CD4-positive, alpha-beta T cell (primary cell): Measurements from ENCODE around the gene NPC1L1. TPM values are rescaled to one million over a fixed set of nuclear protein-coding genes. Genes with fewer than 3 reads are reported as not detected.

Experiments
- ATAC-seq: fragments of 200-7000 bp; cut with Tn5 transposase; one replicate; pipeline ENCODE4 v1.10.0; 2022; ENCODE audit warnings: mild to moderate bottlenecking; ENCODE audit not compliant: poor library complexity
- CTCF ChIA-PET: fragments of 350-600 bp; sonication (Branson Sonifier 250); formaldehyde crosslinking; loops from one replicate; lab custom pipeline; 2021; ENCODE audit warnings: antibody characterized with exemption, inconsistent platforms; lab: Charles Lee
- POLR2A ChIA-PET: fragments of 350-600 bp; sonication (Branson Sonifier 250); formaldehyde crosslinking; loops from one replicate; lab custom pipeline; 2021; ENCODE audit warnings: antibody characterized with exemption, inconsistent platforms; lab: Charles Lee
- DNase-seq, 14 experiments: peaks; one replicate each; pipeline ENCODE4 v3.0.0-alpha.2; 2013 to 2020; ENCODE audit warnings: mixed read lengths in 2 of 14
- H3K27ac ChIP-seq, 2 donors: one replicate each; pipeline versions ENCODE4 v1.5.1 to v1.7.0; 2013; ENCODE audit warnings: low read length in 2 of 2, low read depth in 1 of 2, mild to moderate bottlenecking in 1 of 2
- H3K27me3 ChIP-seq, 2 experiments: 1 replicate in 1 of 2; 2 replicates in 1 of 2; pipeline versions ENCODE4 v1.6.1 to v1.7.0; 2013; ENCODE audit warnings: low read length in 2 of 2, control low read depth in 1 of 2, mild to moderate bottlenecking in 1 of 2, moderate library complexity in 1 of 2; ENCODE audit not compliant: insufficient read depth in 2 of 2, control insufficient read depth in 1 of 2
- H3K36me3 ChIP-seq: one replicate; pipeline ENCODE4 v1.6.1; 2013; ENCODE audit warnings: low read length, control low read depth; ENCODE audit not compliant: insufficient read depth
- H3K4me1 ChIP-seq: one replicate; pipeline ENCODE4 v1.6.1; 2013; ENCODE audit warnings: low read length, control low read depth; ENCODE audit not compliant: insufficient read depth
- H3K4me3 ChIP-seq: one replicate; pipeline ENCODE4 v1.5.1; 2013; ENCODE audit warnings: mild to moderate bottlenecking, low read length, moderate library complexity
- H3K9me3 ChIP-seq, 2 experiments: 1 replicate in 1 of 2; 2 replicates in 1 of 2; pipeline versions ENCODE4 v1.6.1 to v1.7.0; 2013; ENCODE audit warnings: low read length in 2 of 2, mild to moderate bottlenecking in 2 of 2, control low read depth in 1 of 2, moderate library complexity in 1 of 2; ENCODE audit not compliant: control insufficient read depth in 1 of 2, insufficient read depth in 1 of 2
- H3K27ac Mint-ChIP-seq: one replicate; pipeline ENCODE4 v1.8.0; 2020; ENCODE audit warnings: mixed read lengths
- H3K27me3 Mint-ChIP-seq: one replicate; pipeline ENCODE4 v1.8.0; 2021; ENCODE audit warnings: mixed read lengths
- H3K36me3 Mint-ChIP-seq: one replicate; pipeline ENCODE4 v1.8.0; 2021; ENCODE audit warnings: low read depth, mixed read lengths
- H3K4me1 Mint-ChIP-seq: one replicate; pipeline ENCODE4 v1.8.0; 2021; ENCODE audit warnings: low read depth, mixed read lengths
- H3K4me3 Mint-ChIP-seq: one replicate; pipeline ENCODE4 v1.8.0; 2020; ENCODE audit warnings: mild to moderate bottlenecking, mixed read lengths
- H3K9me3 Mint-ChIP-seq: one replicate; pipeline ENCODE4 v1.8.0; 2020; ENCODE audit warnings: mixed read lengths
- CTCF ChIP-seq: fragments of 200-600 bp; IDR thresholded peaks from one replicate; pipeline ENCODE4 v1.8.0; 2022; ENCODE audit warnings: antibody characterized with exemption, mild to moderate bottlenecking
- intact Hi-C, 2 experiments: fragments of 100-400 bp; cut with DNase I in 1 of 2; cut with micrococcal nuclease in 1 of 2; formaldehyde crosslinking; loops; one replicate each; pipeline versions ENCODE4 v1.15.1 to v1.9.0; 2023 to 2025; cut with DNase I, micrococcal nuclease
- total RNA-seq, 174 experiments: library from RNA in 2 of 174; stranded (reverse) in 2 of 174; gene quantifications; one replicate each; pipeline ENCODE4 v1.2.3 and lab custom pipeline; 2021 to 2026

NPC1L1 gene
- total RNA-seq, 2 experiments from 2014 or later, result 0.08 TPM; not detected in 1

- Histone ChIP-seq H3K9me3 (peaks cover 8 to 10% of the 10 kb centered on the region in 2 experiments), H3K4me3 (no peak overlapping the region), H3K27ac (no peak overlapping the region), H3K27me3 (peaks cover 0 to 6% of the 10 kb centered on the region in 2 experiments), H3K36me3 (no peaks in the 10 kb centered on the region), H3K4me1 (no peaks in the 10 kb centered on the region)
- intact Hi-C loops, result no loop called here
- POLR2A ChIA-PET, result no interaction called here
- no peaks in the 10 kb centered on the region for H3K27me3 Mint-ChIP-seq
- no peak for TF ChIP-seq CTCF
- H3K36me3 Mint-ChIP-seq, result peaks cover 12% of the 10 kb centered on the region
- CTCF ChIA-PET, result no interaction called here
- H3K9me3 Mint-ChIP-seq, result peaks cover 5% of the 10 kb centered on the region
- ATAC-seq (no peak), DNase-seq (no peak)
- no peak overlapping the region for H3K27ac Mint-ChIP-seq
- H3K4me1 Mint-ChIP-seq, result no peaks in the 10 kb centered on the region
- H3K4me3 Mint-ChIP-seq, result no peak overlapping the region
Observed at GRCh38 chr7:44520574-44520973, 20.6 kb downstream of the NPC1L1 start.

- POLR2A ChIA-PET, result interaction anchor here (1.2 kb wide), 1 partner anchor 30 kb away, joined by 4 read pairs; the partner anchor contains the start of gene NUDCD3
- no peak for DNase-seq
- H3K9me3 ChIP-seq, result peaks cover 3 to 6% of the 10 kb centered on the region in 2 experiments
Observed at GRCh38 chr7:44519546-44519945, 21.6 kb downstream of the NPC1L1 start.

GRCh38 chr7:44518761-44519160 is 22.4 kb downstream of the NPC1L1 start:
- Histone ChIP-seq H3K9me3 (peaks cover 0 to under 1% of the 10 kb centered on the region in 2 experiments), H3K4me1 (no peaks in the 10 kb centered on the region), H3K27ac (no peak overlapping the region), H3K27me3 (peaks cover 0 to 6% of the 10 kb centered on the region in 2 experiments), H3K36me3 (no peaks in the 10 kb centered on the region), H3K4me3 (no peak overlapping the region)
- intact Hi-C loops, result no loop called here
- TF ChIP-seq CTCF, result no peak
- H3K4me1 Mint-ChIP-seq, result no peaks in the 10 kb centered on the region
- POLR2A ChIA-PET, result interaction anchor here (1.2 kb wide), 1 partner anchor 29 kb away, joined by 4 read pairs; the partner anchor contains the start of gene NUDCD3
- H3K36me3 Mint-ChIP-seq, result peaks cover 1% of the 10 kb centered on the region
- ATAC-seq, result no peak
- DNase-seq, result no peak
- CTCF ChIA-PET, result no interaction called here
- no peak overlapping the region for H3K27ac Mint-ChIP-seq
- H3K27me3 Mint-ChIP-seq, result no peaks in the 10 kb centered on the region
- H3K4me3 Mint-ChIP-seq, result no peak overlapping the region
- H3K9me3 Mint-ChIP-seq, result no peaks in the 10 kb centered on the region

More at GRCh38 chr7:44519546-44519945, 21.6 kb downstream of the NPC1L1 start:
- H3K27me3 ChIP-seq, result peaks cover 0 to 6% of the 10 kb centered on the region in 2 experiments
- H3K36me3 Mint-ChIP-seq, result peaks cover 6% of the 10 kb centered on the region
- no peaks in the 10 kb centered on the region for H3K36me3 ChIP-seq
- no peaks in the 10 kb centered on the region for H3K4me1 Mint-ChIP-seq
- CTCF ChIA-PET, result no interaction called here
- no peak for TF ChIP-seq CTCF
- no peak overlapping the region for H3K4me3 ChIP-seq
- no peak overlapping the region for H3K27ac Mint-ChIP-seq
- no peaks in the 10 kb centered on the region for H3K4me1 ChIP-seq
- H3K27me3 Mint-ChIP-seq, result no peaks in the 10 kb centered on the region
- H3K9me3 Mint-ChIP-seq, result no peaks in the 10 kb centered on the region
- no peak for ATAC-seq
- H3K27ac ChIP-seq, result no peak overlapping the region
- intact Hi-C loops, result no loop called here
- no peak overlapping the region for H3K4me3 Mint-ChIP-seq
